HEK293 (cell line): ENCODE measurements around the gene MYO18B.

Experiments
- CTCF ChIA-PET: fragments of 350-600 bp; formaldehyde crosslinking; extraction: SDS; loops from one replicate; lab custom pipeline; 2021; ENCODE audit warnings: antibody characterized with exemption; lab: Yijun Ruan, JAX
- POLR2A ChIA-PET: fragments of 300-600 bp; formaldehyde crosslinking; extraction: SDS; loops from one replicate; lab custom pipeline; 2020; ENCODE audit warnings: antibody characterized with exemption, inconsistent platforms; lab: Yijun Ruan, JAX
- H3K27ac ChIP-seq: fragments of 200-500 bp; sonication (Bioruptor generic); 2 replicates; pipeline ENCODE4 v1.5.1; 2014; ENCODE audit warnings: low read depth, low read length, control low read depth, inconsistent platforms; ENCODE audit errors: extremely low read depth
- H3K36me3 ChIP-seq, 2 experiments: fragments of 200-500 bp in 1 of 2; sonication (Bioruptor generic) in 1 of 2; 1 replicate in 1 of 2; 2 replicates in 1 of 2; pipeline ENCODE4 v1.5.1; 2014 to 2017; ENCODE audit warnings: inconsistent platforms in 2 of 2, low read length in 2 of 2; ENCODE audit not compliant: control insufficient read depth in 2 of 2, insufficient read depth in 1 of 2
- H3K4me1 ChIP-seq: fragments of 200-500 bp; sonication (Bioruptor generic); 2 replicates; pipeline ENCODE4 v1.5.1; 2014; ENCODE audit warnings: mild to moderate bottlenecking, low read length, inconsistent platforms; ENCODE audit not compliant: control insufficient read depth, insufficient read depth
- H3K4me3 ChIP-seq: 2 replicates; pipeline ENCODE4 v1.5.1; 2011; ENCODE audit warnings: low read depth, mild to moderate bottlenecking, control low read depth, low read length, moderate library complexity
- H3K9me3 ChIP-seq: fragments of 200-500 bp; sonication (Bioruptor generic); 2 replicates; pipeline ENCODE4 v1.5.1; 2014; ENCODE audit warnings: low read depth, low read length, inconsistent platforms; ENCODE audit not compliant: control insufficient read depth, insufficient read depth
- FEZF1 ChIP-seq: fragments of 450-650 bp; formaldehyde crosslinking; IDR thresholded peaks from 2 replicates; pipeline ENCODE4 v1.5.1; 2016; ENCODE audit warnings: missing biosample characterization, missing genetic modification characterization
- HIC1 ChIP-seq: fragments of 450-650 bp; formaldehyde crosslinking; IDR thresholded peaks from 2 replicates; pipeline ENCODE4 v1.5.1; 2016; ENCODE audit warnings: missing biosample characterization, missing genetic modification characterization
- HOXA7 ChIP-seq: sonication (generic); formaldehyde crosslinking; IDR thresholded peaks from 2 replicates; pipeline ENCODE4 v1.8.1; 2022; ENCODE audit warnings: missing genetic modification reagents, borderline replicate concordance
- HOXD13 ChIP-seq: sonication (generic); formaldehyde crosslinking; IDR thresholded peaks from 2 replicates; pipeline ENCODE4 v1.8.0; 2022; ENCODE audit warnings: missing genetic modification reagents, borderline replicate concordance
- KLF17 ChIP-seq: fragments of 450-650 bp; formaldehyde crosslinking; IDR thresholded peaks from 2 replicates; pipeline ENCODE4 v1.5.1; 2016; ENCODE audit warnings: missing biosample characterization, missing genetic modification characterization
- MYNN ChIP-seq: fragments of 450-650 bp; formaldehyde crosslinking; IDR thresholded peaks from 2 replicates; pipeline ENCODE4 v1.5.1; 2016; ENCODE audit warnings: missing biosample characterization, missing genetic modification characterization, borderline replicate concordance
- MZF1 ChIP-seq: fragments of 450-650 bp; formaldehyde crosslinking; IDR thresholded peaks from 2 replicates; pipeline ENCODE4 v1.5.1; 2017; ENCODE audit warnings: missing biosample characterization, missing genetic modification characterization, borderline replicate concordance
- PRDM6 ChIP-seq: fragments of 450-650 bp; formaldehyde crosslinking; IDR thresholded peaks from 2 replicates; pipeline ENCODE4 v1.5.1; 2017; ENCODE audit warnings: missing biosample characterization, missing genetic modification characterization
- YY1 ChIP-seq: fragments of 450-650 bp; formaldehyde crosslinking; IDR thresholded peaks from 2 replicates; pipeline ENCODE4 v1.5.1; 2018; ENCODE audit warnings: missing biosample characterization, missing genetic modification characterization
- ZBTB8A ChIP-seq: fragments of 450-650 bp; formaldehyde crosslinking; IDR thresholded peaks from 2 replicates; pipeline ENCODE4 v1.5.1; 2016; ENCODE audit warnings: missing biosample characterization, missing genetic modification characterization
- ZNF138 ChIP-seq: fragments of 450-650 bp; formaldehyde crosslinking; IDR thresholded peaks from 2 replicates; pipeline ENCODE4 v1.5.1; 2016; ENCODE audit warnings: missing biosample characterization, missing genetic modification characterization, borderline replicate concordance
- ZNF146 ChIP-seq: fragments of 450-650 bp; formaldehyde crosslinking; IDR thresholded peaks from 2 replicates; pipeline ENCODE4 v1.5.1; 2016; ENCODE audit warnings: missing biosample characterization, missing genetic modification characterization
- ZNF184 ChIP-seq: fragments of 450-650 bp; IDR thresholded peaks from 2 replicates; pipeline ENCODE4 v1.5.1; 2018; ENCODE audit warnings: missing biosample characterization, mild to moderate bottlenecking, missing genetic modification characterization
- ZNF280C ChIP-seq: fragments of 450-650 bp; formaldehyde crosslinking; IDR thresholded peaks from 2 replicates; pipeline ENCODE4 v1.5.1; 2016; ENCODE audit warnings: missing biosample characterization, missing genetic modification characterization
- ZNF449 ChIP-seq: fragments of 450-650 bp; formaldehyde crosslinking; IDR thresholded peaks from 2 replicates; pipeline ENCODE4 v1.5.1; 2017; ENCODE audit warnings: missing biosample characterization, mild to moderate bottlenecking, missing genetic modification characterization, moderate library complexity
- ZNF510 ChIP-seq: fragments of 450-650 bp; formaldehyde crosslinking; IDR thresholded peaks from 2 replicates; pipeline ENCODE4 v1.5.1; 2018; ENCODE audit warnings: mild to moderate bottlenecking, missing genetic modification characterization, missing biosample characterization; ENCODE audit not compliant: insufficient replicate concordance
- ZNF585B ChIP-seq: fragments of 450-650 bp; formaldehyde crosslinking; IDR thresholded peaks from 2 replicates; pipeline ENCODE4 v1.5.1; 2016; ENCODE audit warnings: missing biosample characterization, missing genetic modification characterization
- ZNF596 ChIP-seq: fragments of 450-650 bp; IDR thresholded peaks from 2 replicates; pipeline ENCODE4 v1.5.0; 2018; ENCODE audit warnings: missing biosample characterization, mild to moderate bottlenecking, missing genetic modification characterization, moderate library complexity
- ZNF623 ChIP-seq: fragments of 450-650 bp; formaldehyde crosslinking; IDR thresholded peaks from 2 replicates; pipeline ENCODE4 v1.5.1; 2016; ENCODE audit warnings: missing biosample characterization, missing genetic modification characterization
- ZNF624 ChIP-seq: fragments of 450-650 bp; formaldehyde crosslinking; IDR thresholded peaks from 2 replicates; pipeline ENCODE4 v1.5.1; 2017; ENCODE audit warnings: missing biosample characterization, missing genetic modification characterization
- ZNF626 ChIP-seq: fragments of 450-650 bp; sonication (Bioruptor Pico); formaldehyde crosslinking; IDR thresholded peaks from 2 replicates; pipeline ENCODE4 v1.5.1; 2018; ENCODE audit warnings: missing biosample characterization, missing genetic modification characterization, inconsistent platforms
- ZNF776 ChIP-seq: fragments of 450-650 bp; formaldehyde crosslinking; IDR thresholded peaks from 2 replicates; pipeline ENCODE4 v1.5.0; 2017; ENCODE audit warnings: missing biosample characterization, missing genetic modification characterization, borderline replicate concordance
- ZNF843 ChIP-seq: fragments of 450-650 bp; formaldehyde crosslinking; IDR thresholded peaks from 2 replicates; pipeline ENCODE4 v1.5.1; 2016; ENCODE audit warnings: missing biosample characterization, missing genetic modification characterization
- ZSCAN23 ChIP-seq: fragments of 450-650 bp; formaldehyde crosslinking; IDR thresholded peaks from 2 replicates; pipeline ENCODE4 v1.5.1; 2016; ENCODE audit warnings: missing biosample characterization, missing genetic modification characterization

MYO18B gene

GRCh38 chr22:25992331-25992730, 250.3 kb downstream of the MYO18B start (continued):
- TF ChIP-seq ZNF624 (no peak), ZNF596 (tag by site-specific recombination) (no peak), MZF1 (tag by site-specific recombination) (no peak), HOXA7 (no peak), PRDM6 (tag by site-specific recombination) (no peak), ZNF138 (tag by site-specific recombination) (no peak), ZNF585B (tag by site-specific recombination) (no peak)

- Histone ChIP-seq H3K9me3 (no peaks in the 10 kb centered on the region), H3K27ac (no peak overlapping the region), H3K36me3 (no peaks in the 10 kb centered on the region), H3K4me1 (no peaks in the 10 kb centered on the region), H3K4me3 (no peak overlapping the region)
- POLR2A ChIA-PET = no interaction called here
- TF ChIP-seq FEZF1 (tag by site-specific recombination) = no peak
- no peak for TF ChIP-seq ZSCAN23 (tag by site-specific recombination)
- no peak for TF ChIP-seq MZF1 (tag by site-specific recombination)
- TF ChIP-seq ZBTB8A (tag by site-specific recombination) = no peak
- no peak for TF ChIP-seq ZNF843 (tag by site-specific recombination)
- no peak for TF ChIP-seq ZNF280C (tag by site-specific recombination)
- no peak for TF ChIP-seq ZNF146 (tag by site-specific recombination)
- no peak for TF ChIP-seq ZNF449 (tag by site-specific recombination)
- TF ChIP-seq MYNN (tag by site-specific recombination) = no peak
- no peak for TF ChIP-seq ZNF184
- CTCF ChIA-PET = no interaction called here
Measured at GRCh38 chr22:25996669-25997068, 254.7 kb downstream of the MYO18B start.

GRCh38 chr22:25997886-25998775, 256.1 kb downstream of the MYO18B start:
- H3K4me3 ChIP-seq = no peak overlapping the region
- H3K9me3 ChIP-seq = no peaks in the 10 kb centered on the region
- CTCF ChIA-PET = interaction anchor here (0.7 kb wide), 1 partner anchor 62 kb away, joined by 3 read pairs; no protein-coding TSS in a partner anchor
- H3K27ac ChIP-seq = no peak overlapping the region
- POLR2A ChIA-PET = no interaction called here
- H3K36me3 ChIP-seq = no peaks in the 10 kb centered on the region
- H3K4me1 ChIP-seq = no peaks in the 10 kb centered on the region
- no peak for TF ChIP-seq HIC1 (tag by site-specific recombination)
- TF ChIP-seq ZNF626 (tag by site-specific recombination) = no peak
- no peak for TF ChIP-seq ZNF510 (tag by site-specific recombination)
- no peak for TF ChIP-seq HOXD13 (CRISPR knock-in tag)
- TF ChIP-seq YY1 (tag by site-specific recombination) = no peak
- TF ChIP-seq ZNF623 = no peak
- TF ChIP-seq KLF17 (tag by site-specific recombination) = no peak
- no peak for TF ChIP-seq ZNF776 (tag by site-specific recombination)
